SK-N-MC (cell line): ENCODE measurements around the gene CADPS.

Source experiments
- EZH2 ChIP-seq: fragments of 200-600 bp; sonication (generic); IDR thresholded peaks from one replicate; pipeline ENCODE4 v1.6.1; 2017; ENCODE audit warnings: antibody characterized with exemption
- POLR2AphosphoS5 ChIP-seq: IDR thresholded peaks from 2 replicates; pipeline ENCODE4 v1.6.1; 2012; ENCODE audit warnings: mild to moderate bottlenecking, low read depth, low read length, borderline replicate concordance

DNA sequence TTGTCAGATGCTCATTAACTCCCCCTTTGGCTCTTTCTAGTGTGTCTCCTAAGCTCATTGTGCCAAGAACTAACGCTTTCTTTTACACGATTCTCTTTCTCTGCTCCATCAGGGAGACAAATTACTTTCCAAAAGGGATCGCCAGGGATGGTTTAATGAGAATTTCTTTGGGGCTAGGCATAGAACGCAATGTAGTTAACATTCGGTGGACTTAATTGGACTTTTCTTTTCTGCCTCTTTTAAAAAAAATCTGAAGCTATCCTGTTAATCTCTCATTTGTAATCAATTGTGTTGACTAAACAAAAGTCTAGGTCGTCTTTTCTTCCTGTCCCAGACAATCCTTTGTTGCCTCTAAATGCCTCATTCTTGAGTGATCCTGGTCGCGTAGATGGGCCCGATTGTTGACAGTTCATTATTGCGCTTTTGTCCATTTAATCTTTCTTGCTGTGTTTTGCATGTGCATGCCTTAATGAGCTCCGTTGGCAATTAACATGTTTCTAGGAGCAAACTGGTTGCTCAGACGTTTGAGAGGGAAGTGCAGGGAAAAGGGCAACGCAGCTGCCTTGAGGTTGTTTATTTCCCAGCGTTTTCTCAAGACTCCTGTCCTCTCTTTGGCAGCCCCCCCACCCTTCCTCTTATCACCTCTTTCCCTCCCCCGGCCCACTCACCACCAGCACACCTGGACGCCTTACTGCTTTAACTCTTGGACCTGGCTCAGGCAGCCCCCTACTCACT is 509.7 kb downstream of the CADPS start:
- TF ChIP-seq EZH2 = no peak
- TF ChIP-seq POLR2AphosphoS5 = no peak
